Heart left ventricle (tissue), 13 donors: Measurements from ENCODE around the gene TAP2.
"Not testable (repeated sequence)": the region's sequence is repeated elsewhere in the genome, so short reads cannot be mapped to it uniquely, and the experiment has no call there.

Source experiments
- CTCF ChIP-seq, 12 donors: fragments of 200-600 bp; sonication (generic) in 4 of 12; IDR thresholded peaks; one replicate each; pipeline versions ENCODE4 v1.5.0 to v1.8.0; 2018 to 2022; ENCODE audit warnings: antibody characterized with exemption in 12 of 12, mild to moderate bottlenecking in 5 of 12
- POLR2A ChIP-seq, 2 donors: fragments of 450-650 bp; IDR thresholded peaks; one replicate each; pipeline ENCODE4 v1.6.1; 2017; ENCODE audit warnings: antibody characterized with exemption in 2 of 2, mild to moderate bottlenecking in 2 of 2, moderate library complexity in 2 of 2
- donor health status: ischemic (EF 13 %, LVEDD 7.1; RV severe dilation, severe dysfunction).
- donor health status: DM: no; HTN: yes; CAD: no.
- donor health status: DM: no; HTN: no; CAD: no.
- donor health status: ischemic (EF 25% LVEDD 6.9; RV normal size, moderate dysfunction).
- donor health status: ischemic (EF 25% LVEDD 5.7; RV mildly dilated, moderate dysfunction).
- donor health status: ischemic (EF 35%, LVEDD 5.7; RV mildly dilated, moderate dysfunction).
- donor health status: nonischemic (EF 11% LVEDD 7.7; RV severe dilation, severe dysfunction).
- donor health status: DM: yes; HTN: yes; CAD: no.
- donor health status: PGD.
- donor health status: ischemic (EF 29% LVEDD 5.4; RV normal size, mild dysfunction).
- donor health status: nonischemic (EF 23%, LVEDD 6.1; RV moderate dilation, normal function).

GRCh38 chr6:32805404-32805803 is 33.1 kb downstream of the TAP2 start:
- TF ChIP-seq CTCF, POLR2A (IDR thresholded peaks at IDR 0.05): not testable (repeated sequence)
